HepG2 (cell line): ENCODE results near the gene BLMH. TPM values are rescaled to one million over a fixed set of nuclear protein-coding genes. Genes with fewer than 3 reads are reported as not detected.

Source experiments
- ATAC-seq: fragments of 200-7000 bp; cut with Tn5 transposase; 3 replicates; pipeline ENCODE4 v1.9.1; 2020; ENCODE audit warnings: mild to moderate bottlenecking, moderate library complexity
- BruUV-seq: library from RNA; stranded (reverse); fragments of 400-500 nt; replicated peaks from 2 replicates; lab custom pipeline; 2021; lab: Mats Ljungman, UMichigan
- CTCF ChIA-PET: fragments of 300-600 bp; formaldehyde crosslinking; extraction: SDS; loops from one replicate; lab custom pipeline; 2021; ENCODE audit warnings: low total read pairs, inconsistent platforms, low intra/inter-chr PET ratio; lab: Yijun Ruan, JAX
- POLR2A ChIA-PET: fragments of 350-600 bp; sonication (Branson Sonifier 250); formaldehyde crosslinking; loops from one replicate; lab custom pipeline; 2020; ENCODE audit warnings: antibody characterized with exemption, inconsistent platforms; lab: Yijun Ruan, JAX
- DNase-seq: peaks from one replicate; pipeline ENCODE4 v3.0.0-alpha.2; 2015; ENCODE audit warnings: low spot score
- FAIRE-seq: peaks from 3 replicates; lab custom pipeline; 2011; peaks lifted over from hg19 to GRCh38; lab: Jason Lieb, UNC
- H2AFZ ChIP-seq: one replicate; pipeline ENCODE4 v1.6.1; 2011; ENCODE audit warnings: low read length, inconsistent platforms
- H3K27ac ChIP-seq: fragments of 300-600 bp; 3 replicates; pipeline ENCODE4 v1.8.0; 2011; ENCODE audit warnings: mixed run types, mild to moderate bottlenecking, mixed read lengths, low read length, inconsistent platforms; ENCODE audit not compliant: insufficient read depth; ENCODE audit errors: extremely low read length
- H3K27me3 ChIP-seq, 2 experiments: fragments of 200-600 bp in 1 of 2; 2 replicates in 1 of 2; 3 replicates in 1 of 2; pipeline versions ENCODE4 v1.6.0 to v1.8.0; 2011; ENCODE audit warnings: low read length in 2 of 2, mild to moderate bottlenecking in 2 of 2, moderate library complexity in 2 of 2, inconsistent platforms in 1 of 2; ENCODE audit not compliant: insufficient read depth in 2 of 2, control insufficient read depth in 1 of 2
- H3K36me3 ChIP-seq, 2 experiments: fragments of 200-600 bp in 1 of 2; replicated peaks in 1 of 2; 2 replicates in 1 of 2; 3 replicates in 1 of 2; pipeline versions ENCODE4 v1.5.1 to v1.8.0; 2011; ENCODE audit warnings: low read length in 2 of 2, inconsistent platforms in 1 of 2; ENCODE audit not compliant: insufficient read depth in 2 of 2, control insufficient read depth in 1 of 2
- H3K4me1 ChIP-seq: 2 replicates; pipeline ENCODE4 v1.5.1; 2012; ENCODE audit warnings: low read length, inconsistent platforms; ENCODE audit not compliant: insufficient read depth
- H3K4me2 ChIP-seq: 2 replicates; pipeline ENCODE4 v1.6.0; 2011; ENCODE audit warnings: low read depth, low read length, inconsistent platforms
- H3K4me3 ChIP-seq, 3 experiments: fragments of 200-600 bp in 1 of 3; sonication (generic), shearing (Covaris generic) in 1 of 3; replicated peaks in 1 of 3; 2 replicates each; pipeline ENCODE4 v1.5.1; 2011 to 2016; ENCODE audit warnings: low read length in 3 of 3, inconsistent platforms in 2 of 3, low read depth in 2 of 3, mild to moderate bottlenecking in 2 of 3, control low read depth in 1 of 3, mixed read lengths in 1 of 3; ENCODE audit not compliant: insufficient read depth in 1 of 3
- H3K79me2 ChIP-seq: one replicate; pipeline ENCODE4 v1.6.1; 2011; ENCODE audit warnings: low read length, inconsistent platforms; ENCODE audit not compliant: insufficient read depth
- H3K9ac ChIP-seq: 2 replicates; pipeline ENCODE4 v1.6.0; 2011; ENCODE audit warnings: mild to moderate bottlenecking, low read depth, low read length, inconsistent platforms; ENCODE audit not compliant: insufficient read depth
- H3K9me3 ChIP-seq: 2 replicates; pipeline ENCODE4 v1.5.1; 2012; ENCODE audit warnings: mild to moderate bottlenecking, low read length
- H4K20me1 ChIP-seq: 2 replicates; pipeline ENCODE4 v1.6.0; 2011; ENCODE audit warnings: inconsistent platforms, mild to moderate bottlenecking, low read length, moderate library complexity; ENCODE audit not compliant: insufficient read depth
- ATF5 ChIP-seq: sonication (generic); formaldehyde crosslinking; IDR thresholded peaks from 2 replicates; pipeline ENCODE4 v1.4.0; 2020; ENCODE audit warnings: mild to moderate bottlenecking, low read depth, missing genetic modification reagents
- NFE2 ChIP-seq: sonication (generic); formaldehyde crosslinking; IDR thresholded peaks from 2 replicates; pipeline ENCODE4 v1.4.0; 2020; ENCODE audit warnings: missing genetic modification reagents
- SRSF9 ChIP-seq: fragments of 200-400 bp; formaldehyde crosslinking; IDR thresholded peaks from 2 replicates; pipeline ENCODE4 v1.6.1; 2018; ENCODE audit warnings: borderline replicate concordance, mild to moderate bottlenecking, low read depth, low read length; ENCODE audit not compliant: insufficient read depth, poor library complexity, severe bottlenecking
- STAT5B ChIP-seq: sonication (generic); formaldehyde crosslinking; IDR thresholded peaks from 2 replicates; pipeline ENCODE4 v1.4.0; 2020; ENCODE audit warnings: missing genetic modification reagents
- ZNF264 ChIP-seq: sonication (generic); formaldehyde crosslinking; IDR thresholded peaks from 2 replicates; pipeline ENCODE4 v1.4.0; 2020; ENCODE audit warnings: missing genetic modification reagents
- ZNF331 ChIP-seq: sonication (generic); formaldehyde crosslinking; IDR thresholded peaks from 2 replicates; pipeline ENCODE4 v1.4.0; 2020; ENCODE audit warnings: missing genetic modification reagents
- ZNF383 ChIP-seq: sonication (generic); formaldehyde crosslinking; IDR thresholded peaks from 2 replicates; pipeline ENCODE4 v1.4.0; 2020; ENCODE audit warnings: missing genetic modification reagents, mild to moderate bottlenecking, borderline replicate concordance
- ZNF788 ChIP-seq: sonication (generic); formaldehyde crosslinking; IDR thresholded peaks from 2 replicates; pipeline ENCODE4 v1.5.0; 2020; ENCODE audit warnings: mild to moderate bottlenecking, missing genetic modification reagents, borderline replicate concordance
- WGBS: methylation state at CpG from one replicate; pipeline ENCODE4 v1.1.6; 2017; ENCODE audit warnings: low lambda C conversion rate; 5-methylcytosine and 5-hydroxymethylcytosine counted together
- in situ Hi-C: cut with HindIII; loops from 2 replicates; pipeline ENCODE4 v1.10.0; 2017; ENCODE audit warnings: low pct_unique_long_range_greater_than_20kb; ENCODE audit not compliant: extremely low pct_ligation_motif_present
- intact Hi-C: fragments of 100-400 bp; cut with micrococcal nuclease; formaldehyde crosslinking; loops from one replicate; pipeline ENCODE4 v1.10.0; 2022; ENCODE audit not compliant: unreplicated experiment
- polyA plus RNA-seq, 8 experiments: library from polyadenylated mRNA; depleted of rRNA in 3 of 8; stranded (reverse) in 7 of 8; unstranded in 1 of 8; fragments of >200 nt; fragmentation: Illumina TruSeq in 4 of 8; extraction: Trizol in 4 of 8; gene quantifications; 2 replicates each; pipeline versions ENCODE4 v1.2.1 to v1.2.3, GENCODE V29; 2011 to 2016; ENCODE audit warnings: low read depth in 4 of 8, missing spikeins in 1 of 8, mixed read lengths in 1 of 8; ENCODE audit not compliant: insufficient read depth in 1 of 8
- total RNA-seq, 5 experiments: library from RNA; depleted of rRNA; stranded (reverse); fragments of >200 nt; fragmentation: Illumina TruSeq; extraction: Trizol; gene quantifications; 2 replicates each; pipeline ENCODE4 v1.2.3, GENCODE V29; 2016; ENCODE audit warnings: low read depth in 1 of 5

The BLMH gene
- total and polyA plus RNA-seq, 2 of the 13 experiments (the other 11 are each of a cell fraction or from before 2014, with no cell fraction given), result 12.1 to 41.0 TPM

GRCh38 chr17:30309591-30309990 is 17.8 kb upstream of the BLMH start:
- Histone ChIP-seq H3K79me2 (no peaks in the 10 kb centered on the region), H3K27ac (no peak overlapping the region), H3K9ac (no peak overlapping the region), H3K36me3 (no peaks in the 10 kb centered on the region), H4K20me1 (no peaks in the 10 kb centered on the region), H3K4me3 (no peak overlapping the region), H2AFZ (no peak overlapping the region), H3K27me3 (0 out of 5 replicates have a peak, but pooled peaks cover 0 to under 1% of the 10 kb centered on the region in 2 experiments), H3K9me3 (no peaks in the 10 kb centered on the region), H3K4me2 (no peak overlapping the region), H3K4me1 (peaks cover under 1% of the 10 kb centered on the region; the same call in 1 of the 2 replicates)
- TF ChIP-seq STAT5B (CRISPR knock-in tag), result no peak
- no peak for TF ChIP-seq ATF5 (CRISPR knock-in tag)
- no peak for TF ChIP-seq ZNF383 (CRISPR knock-in tag)
- no peak for TF ChIP-seq ZNF788 (CRISPR knock-in tag)
- no peak for TF ChIP-seq SRSF9
- in situ Hi-C loops (no loop called here), intact Hi-C loops (no loop called here)
- DNase-seq (no peak), FAIRE-seq (no peak), ATAC-seq (no peak)
- ChIA-PET POLR2A (no interaction called here), CTCF (no interaction called here)
- no TSS peak for BruUV-seq
- 59% methylated on average over 6 of the region's 6 CpGs for WGBS

- Histone ChIP-seq H3K27me3 (no peaks in the 10 kb centered on the region), H3K79me2 (no peaks in the 10 kb centered on the region), H3K4me2 (no peak overlapping the region), H3K9me3 (no peaks in the 10 kb centered on the region), H3K4me1 (no peaks in the 10 kb centered on the region), H3K9ac (no peak overlapping the region), H3K4me3 (no peak overlapping the region), H4K20me1 (no peaks in the 10 kb centered on the region), H3K27ac (no peak overlapping the region), H2AFZ (no peak overlapping the region), H3K36me3 (no peaks in the 10 kb centered on the region)
- POLR2A ChIA-PET, result no interaction called here
- no peak for FAIRE-seq
- CTCF ChIA-PET, result no interaction called here
- no peak for DNase-seq
- in situ Hi-C loops, result no loop called here
- no peak for ATAC-seq
- WGBS, result 33% methylated on average over 2 of the region's 2 CpGs
- TF ChIP-seq ZNF264 (CRISPR knock-in tag) (no peak), NFE2 (no peak), ZNF331 (CRISPR knock-in tag) (no peak)
- intact Hi-C loops, result no loop called here
- no TSS peak for BruUV-seq
Measured at GRCh38 chr17:30308406-30308805, 16.7 kb upstream of the BLMH start.
